Measurements from ENCODE around the gene ZSCAN18.

ZSCAN18 gene

GRCh38 chr19:58042495-58043340 lies 55.3 kb downstream of the ZSCAN18 start:
- DNase-seq = no peak

GRCh38 chr19:58040751-58041525 lies 57.1 kb downstream of the ZSCAN18 start:
- DNase-seq = no peak

DNA sequence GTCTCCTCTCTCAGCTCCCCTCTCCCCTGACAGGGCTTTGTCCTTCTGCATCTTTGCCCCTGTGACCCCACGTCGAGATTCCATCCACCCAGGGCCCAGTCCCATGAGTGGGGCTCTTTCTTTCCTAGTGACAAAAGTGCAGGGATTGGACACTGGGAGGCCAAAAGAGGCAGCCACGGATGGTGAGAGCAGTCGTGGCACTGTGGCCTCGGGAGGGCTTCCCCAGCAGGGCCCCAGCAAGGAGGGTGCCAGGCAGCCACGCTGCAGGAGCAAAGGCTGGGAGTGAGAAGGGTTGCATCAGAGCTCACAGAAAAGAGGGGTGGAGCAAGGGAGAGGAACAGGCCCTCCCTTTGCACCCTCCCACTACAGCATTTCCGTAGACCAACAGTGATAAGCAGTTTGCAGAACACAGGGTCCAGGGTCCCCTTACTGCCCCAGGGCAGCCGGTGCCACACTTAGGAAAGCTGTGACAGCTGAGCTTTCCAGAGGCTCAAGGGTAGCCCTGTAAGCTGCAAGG lies 59.3 kb downstream of the ZSCAN18 start:
- no peak for DNase-seq

DNA sequence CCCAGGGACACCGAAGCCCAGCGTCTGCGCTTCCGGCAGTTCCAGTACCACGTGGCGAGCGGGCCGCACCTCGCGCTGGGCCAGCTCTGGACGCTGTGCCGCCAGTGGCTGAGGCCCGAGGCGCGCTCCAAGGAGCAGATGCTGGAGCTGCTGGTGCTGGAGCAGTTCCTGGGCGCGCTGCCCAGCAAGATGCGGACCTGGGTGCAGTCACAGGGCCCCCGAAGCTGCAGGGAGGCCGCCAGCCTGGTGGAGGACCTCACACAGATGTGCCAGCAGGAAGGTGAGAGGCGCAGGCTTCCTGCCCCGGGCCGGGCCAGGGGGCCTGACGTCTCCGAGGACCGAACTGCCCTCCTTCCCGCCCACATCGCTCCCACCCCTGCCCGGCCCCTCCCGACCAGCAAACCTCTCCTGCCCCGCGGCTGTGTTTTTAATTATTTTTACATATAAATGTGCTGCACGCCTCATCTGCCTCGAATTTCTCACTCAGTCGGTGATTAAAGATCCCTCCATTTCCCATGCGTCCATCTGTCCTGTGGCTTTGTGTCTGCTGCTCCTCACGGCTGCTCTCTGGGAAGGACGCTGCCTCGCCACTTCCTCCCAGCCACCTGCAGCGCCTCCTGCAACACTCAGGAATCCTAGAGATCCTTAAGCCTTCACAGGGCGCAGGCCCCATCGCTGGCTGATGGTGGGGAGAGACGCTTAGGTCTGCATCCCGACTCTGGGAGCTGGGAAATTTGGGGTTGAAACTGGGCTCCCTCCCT lies 59.9 kb downstream of the ZSCAN18 start:
- no peak for DNase-seq

- no peak for DNase-seq
Measured at GRCh38 chr19:58035863-58036262, 62.2 kb downstream of the ZSCAN18 start.

- DNase-seq = no peak
Measured at GRCh38 chr19:58034477-58034793, 63.6 kb downstream of the ZSCAN18 start.

Data from CD4-positive, alpha-beta T cell treated with Interleukin-1 beta for 1 hour (primary cell).